ENCODE data around the gene KCNQ1. TPM values are rescaled to one million over a fixed set of nuclear protein-coding genes. Genes with fewer than 3 reads are reported as not detected.

Gene KCNQ1
- total and polyA plus RNA-seq, 2 of the 13 experiments (the other 11 are each of a cell fraction or from before 2014, with no cell fraction given) = 0.02 to 0.08 TPM

GRCh38 chr11:2728128-2728662 lies 283.4 kb downstream of the KCNQ1 start (continued):
- TF ChIP-seq DMTF1 (CRISPR knock-in tag; IDR thresholded peaks at IDR 0.05) (no peak), ZNF780A (CRISPR knock-in tag; IDR thresholded peaks at IDR 0.05) (no peak), ZSCAN12 (CRISPR knock-in tag; IDR thresholded peaks at IDR 0.05) (no peak), SMYD3 (CRISPR knock-in tag; IDR thresholded peaks at IDR 0.05) (0 out of 2 replicates have a peak, but pooled peaks have one; percentile 12), KIAA2018 (CRISPR knock-in tag; IDR thresholded peaks at IDR 0.05; ENCODE audit: borderline replicate concordance) (no peak), PRDM15 (CRISPR knock-in tag; IDR thresholded peaks at IDR 0.05) (no peak), ZNF672 (CRISPR knock-in tag; IDR thresholded peaks at IDR 0.05) (no peak), MBNL3 (CRISPR knock-in tag; conservative IDR thresholded peaks at IDR 0.05) (no peak), RBFOX2 (IDR thresholded peaks at IDR 0.05; ENCODE audit: low read depth, low read length) (peak; percentile 79; the same call in 1 of the 2 replicates), SP140L (CRISPR knock-in tag; IDR thresholded peaks at IDR 0.05; ENCODE audit: borderline replicate concordance) (no peak), NFIB (CRISPR knock-in tag; IDR thresholded peaks at IDR 0.05; ENCODE audit: borderline replicate concordance) (no peak)

Measured in HepG2 (cell line).